Measurements from ENCODE around the gene MOSPD2. TPM values are rescaled to one million over a fixed set of nuclear protein-coding genes. Genes with fewer than 3 reads are reported as not detected.

MOSPD2 gene
- total and polyA plus RNA-seq, 10 of the 15 experiments (the other 5 are each of a cell fraction or from before 2014, with no cell fraction given) = 4.9 to 14.7 (median 7.4) TPM

GRCh38 chrX:14872851-14873675 is at the start of gene MOSPD2, which contains the start of gene FANCB (continued):
- TF ChIP-seq ZBTB4 (CRISPR knock-in tag; IDR thresholded peaks at IDR 0.05) = no peak
- TF ChIP-seq HDGF (IDR thresholded peaks at IDR 0.05) = 0 out of 2 replicates have a peak, but pooled peaks have one; percentile 55
- 0 out of 2 replicates have a peak, but pooled peaks have one; percentile 17 for TF ChIP-seq HCFC1 (IDR thresholded peaks at IDR 0.05; ENCODE audit: low read length)

GRCh38 chrX:14825851-14826250 is 47.4 kb upstream of the MOSPD2 start:
- Histone ChIP-seq H3K4me2 (ENCODE audit: control insufficient read depth, insufficient read depth) (no peak overlapping the region), H2AFZ (ENCODE audit: control insufficient read depth, low read depth, low read length) (no peak overlapping the region), H3K9me3 (replicated peaks; ENCODE audit: control insufficient read depth, insufficient read depth, low read length) (no peaks in the 10 kb centered on the region), H3K4me1 (ENCODE audit: control insufficient read depth, insufficient read depth, low read length) (no peaks in the 10 kb centered on the region), H3K79me2 (ENCODE audit: control insufficient read depth, insufficient read depth, low read length) (no peaks in the 10 kb centered on the region), H3K9ac (ENCODE audit: control insufficient read depth, insufficient read depth, low read length) (no peak overlapping the region), H3K27me3 (replicated peaks in 1 of 2; ENCODE audit: control insufficient read depth in 2 of 2, insufficient read depth in 2 of 2, low read length in 1 of 2) (no peaks in the 10 kb centered on the region), H4K20me1 (ENCODE audit: control insufficient read depth, insufficient read depth) (no peaks in the 10 kb centered on the region), H3K27ac (ENCODE audit: control insufficient read depth, insufficient read depth) (no peak overlapping the region), H3K36me3 (ENCODE audit: control insufficient read depth in 2 of 2, insufficient read depth in 2 of 2, low read length in 1 of 2) (no peaks in the 10 kb centered on the region), H3K4me3 (no peak overlapping the region)
- ChIA-PET CTCF (no interaction called here), RAD21 (ENCODE audit: unreplicated experiment) (no interaction called here), POLR2A (no interaction called here), SMC1A (ENCODE audit: uncharacterized antibody, unreplicated experiment) (interaction anchor here (1.4 kb wide), 1 partner anchor 11 kb away, joined by 4 read pairs; no protein-coding TSS in a partner anchor)
- FAIRE-seq (no peak), DNase-seq (ENCODE audit: low read depth, low spot score) (no peak), ATAC-seq (no peak)
- intact Hi-C loops (cut with micrococcal nuclease; ENCODE audit: unreplicated experiment) (no loop called here), in situ Hi-C loops (cut with MboI) (no loop called here)
- no TSS peak for BruUV-seq (replicated peaks)
- no peak for TF ChIP-seq NRF1 (conservative IDR thresholded peaks at IDR 0.05; ENCODE audit: low read depth, low read length)
- TF ChIP-seq MTA3 (IDR thresholded peaks at IDR 0.05; ENCODE audit: borderline replicate concordance, low read length) = no peak
- TF ChIP-seq TCF3 (IDR thresholded peaks at IDR 0.05; ENCODE audit: borderline replicate concordance, insufficient read depth, low read depth, low read length) = no peak
- TF ChIP-seq STAT1 (conservative IDR thresholded peaks at IDR 0.05) = no peak
- no peak for TF ChIP-seq CHD4 (IDR thresholded peaks at IDR 0.05)
- TF ChIP-seq ZBTB40 (IDR thresholded peaks at IDR 0.05; ENCODE audit: borderline replicate concordance) = no peak
- no peak for TF ChIP-seq PKNOX1 (IDR thresholded peaks at IDR 0.05)
- TF ChIP-seq IRF5 (IDR thresholded peaks at IDR 0.05; ENCODE audit: borderline replicate concordance) = no peak
- no peak for TF ChIP-seq PAX8 (IDR thresholded peaks at IDR 0.05)
